Activated CD8-positive, alpha-beta memory T cell treated with anti-CD3 and anti-CD28 coated beads, Interleukin-2, amount 50 U/mL, for 4 hours (primary cell): ENCODE measurements around the gene GABRB3.

Source experiments
- DNase-seq: peaks from one replicate; pipeline ENCODE4 v3.0.0-alpha.2; 2020

The GABRB3 gene

DNA sequence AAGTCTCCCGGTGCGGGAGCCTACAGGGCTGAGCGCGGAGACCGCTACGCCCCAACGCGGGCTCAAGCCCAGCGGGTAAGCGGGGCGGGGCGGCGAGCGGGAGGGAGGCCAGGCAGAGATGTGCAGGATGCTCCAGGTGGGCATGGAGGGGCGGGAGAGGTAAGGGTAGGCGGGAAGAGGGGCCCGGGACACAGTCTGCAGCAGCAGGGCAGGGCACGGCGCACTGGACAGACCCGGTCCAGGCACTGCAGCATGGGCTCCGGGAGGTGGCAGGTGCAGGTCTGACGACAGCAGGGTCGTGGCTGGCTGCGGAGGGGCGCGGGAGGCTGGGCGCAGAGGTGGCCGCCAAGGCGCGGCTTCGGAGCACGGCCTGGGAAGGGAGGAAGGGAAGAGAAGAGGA lies 102.8 kb downstream of the GABRB3 start:
- no peak for DNase-seq

DNA sequence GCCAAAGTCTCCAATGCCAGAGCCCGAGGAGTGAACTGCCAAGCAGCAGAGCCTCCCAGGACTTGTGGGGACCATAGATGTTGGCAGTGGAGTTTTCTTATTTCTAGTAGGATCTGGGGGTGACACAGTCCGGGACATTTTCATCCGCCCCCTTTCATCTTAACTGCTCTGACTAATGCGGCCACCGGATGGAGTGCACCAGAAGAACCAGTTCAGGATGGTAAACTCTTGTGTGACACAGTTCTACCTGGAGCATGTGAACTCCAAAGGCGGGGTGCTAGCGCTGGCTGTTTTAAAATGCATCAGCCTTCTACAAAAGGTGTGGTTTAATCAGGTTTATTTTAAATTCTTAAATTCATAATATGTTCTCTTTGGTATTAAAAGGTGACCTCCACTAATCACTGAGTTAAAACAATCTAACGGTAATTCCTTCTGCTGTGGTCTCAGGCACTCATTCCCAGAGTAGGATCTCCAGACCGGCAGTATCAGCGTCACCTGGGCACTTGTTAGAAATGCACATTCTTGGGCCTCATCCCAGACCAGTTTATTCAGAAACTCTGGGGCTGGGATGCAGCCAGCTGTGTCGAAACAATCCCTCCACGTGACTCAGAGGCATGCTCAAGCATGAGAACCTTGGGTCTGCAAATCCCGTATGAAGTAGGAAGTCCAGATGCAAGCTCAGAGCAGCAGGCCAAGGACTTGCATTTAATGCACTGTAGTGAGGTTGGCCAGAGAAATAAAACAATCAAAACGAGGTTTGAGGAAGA lies 105.5 kb downstream of the GABRB3 start:
- no peak for DNase-seq

DNA sequence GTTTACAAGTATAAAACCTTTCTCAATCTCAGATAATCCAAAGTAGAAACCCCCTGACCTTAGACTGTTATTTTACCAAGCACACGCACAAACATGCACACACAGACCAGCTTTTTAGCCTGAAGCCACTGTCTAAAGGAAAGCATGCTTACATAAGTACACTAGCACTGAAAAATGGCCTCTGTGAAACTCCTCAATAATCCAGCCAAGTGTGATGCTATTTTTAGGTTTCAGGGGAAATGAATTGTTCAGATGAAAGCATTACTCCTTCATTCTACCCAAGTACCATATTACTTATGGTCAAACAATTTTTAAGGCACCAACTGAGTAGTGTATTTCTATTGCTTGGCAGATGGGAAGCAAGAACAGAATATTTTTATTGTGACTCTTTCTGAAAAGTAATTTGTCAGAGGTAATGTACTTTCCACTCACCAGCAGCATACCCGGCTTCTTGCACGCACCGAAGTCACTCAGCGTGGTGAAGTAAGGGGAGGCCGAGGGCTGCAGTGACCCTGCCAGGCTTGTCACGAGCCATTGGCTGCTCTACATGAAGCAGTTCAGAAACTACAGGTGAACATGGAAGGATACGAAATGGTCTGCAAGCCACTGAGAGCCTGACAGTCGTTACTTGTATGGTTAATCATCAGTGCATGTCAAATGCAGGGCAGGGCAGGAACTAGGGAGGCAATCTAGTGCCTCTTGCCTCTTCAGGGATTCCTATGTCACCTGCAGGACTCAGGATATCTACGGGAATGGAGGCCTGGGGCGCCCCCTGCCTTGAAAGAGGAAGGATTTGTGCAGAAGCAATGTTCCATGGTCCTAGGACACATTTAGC lies 106.7 kb downstream of the GABRB3 start:
- no peak for DNase-seq

DNA sequence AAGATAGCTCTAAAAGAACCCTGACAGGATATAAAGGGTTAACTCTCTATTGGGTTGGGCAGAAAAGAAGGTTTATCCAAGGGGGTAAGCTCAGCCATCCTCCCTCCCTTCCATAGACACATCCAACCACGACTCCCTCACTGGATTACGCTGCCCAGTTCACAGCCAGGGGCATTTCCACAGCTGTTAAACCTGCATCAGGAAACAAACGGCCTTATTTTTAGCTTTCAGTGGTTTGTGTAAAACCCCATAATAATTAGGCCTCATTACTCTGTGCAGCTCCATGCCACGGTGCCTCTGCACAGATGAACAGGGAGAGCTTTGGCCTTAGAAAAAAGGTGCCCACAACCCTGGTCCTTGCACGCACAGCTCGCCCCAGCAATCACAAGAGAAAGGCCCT lies 110.6 kb downstream of the GABRB3 start:
- DNase-seq = no peak

DNA sequence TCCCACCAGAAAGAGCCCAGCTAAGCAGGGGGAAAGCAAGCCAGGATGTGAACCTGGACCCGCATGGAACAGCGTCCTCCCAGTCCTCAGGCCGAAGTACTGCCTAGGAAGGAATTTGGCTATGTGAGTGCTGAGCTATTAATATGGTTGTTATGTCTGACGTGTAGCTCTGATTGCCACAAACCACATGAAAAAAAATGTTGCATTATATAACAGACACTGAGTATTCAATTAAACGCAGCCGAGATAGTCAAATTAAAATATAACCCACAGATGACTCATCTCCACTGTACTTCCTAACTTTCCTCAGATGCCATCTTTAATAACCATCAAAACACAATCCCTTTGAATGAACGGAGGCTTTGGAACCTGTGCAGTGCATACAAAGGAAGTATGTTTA lies 111.1 kb downstream of the GABRB3 start:
- DNase-seq = no peak

DNA sequence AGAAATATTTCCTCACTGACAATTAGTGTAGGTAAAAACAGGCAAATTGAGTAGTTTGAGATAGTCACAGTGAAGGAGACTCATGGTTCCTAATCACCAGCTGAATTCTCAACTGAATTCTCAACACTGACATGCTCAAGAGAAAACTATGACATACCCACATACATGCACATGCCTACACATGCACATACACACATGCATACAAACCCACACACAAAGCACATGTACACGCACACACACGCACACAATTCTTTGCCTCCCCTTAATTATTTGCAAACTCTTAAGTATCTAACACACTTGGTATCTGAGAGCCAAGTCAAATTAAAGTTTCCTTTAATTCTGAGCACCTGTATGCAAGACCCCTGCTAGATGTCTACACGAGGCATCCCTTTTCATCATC lies 111.8 kb downstream of the GABRB3 start:
- DNase-seq = no peak

DNA sequence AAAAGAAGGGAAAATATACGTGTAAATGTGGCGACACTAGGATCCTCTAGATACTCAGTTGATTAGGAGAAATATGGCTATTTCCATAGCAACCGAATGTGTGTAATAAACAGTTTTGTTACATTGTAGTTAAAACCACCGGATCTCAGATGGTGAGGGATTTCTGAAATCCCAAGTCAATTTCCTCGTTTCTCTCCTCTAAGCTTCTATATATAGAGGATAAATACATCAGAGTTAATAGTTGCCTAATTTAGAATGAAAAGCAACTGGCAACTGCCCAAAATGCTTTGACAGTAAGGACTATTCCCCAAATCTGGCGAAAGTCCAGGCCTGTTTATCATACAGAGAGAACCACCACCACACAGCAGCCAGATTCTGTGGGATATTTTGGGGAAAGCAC lies 112.6 kb downstream of the GABRB3 start:
- no peak for DNase-seq

DNA sequence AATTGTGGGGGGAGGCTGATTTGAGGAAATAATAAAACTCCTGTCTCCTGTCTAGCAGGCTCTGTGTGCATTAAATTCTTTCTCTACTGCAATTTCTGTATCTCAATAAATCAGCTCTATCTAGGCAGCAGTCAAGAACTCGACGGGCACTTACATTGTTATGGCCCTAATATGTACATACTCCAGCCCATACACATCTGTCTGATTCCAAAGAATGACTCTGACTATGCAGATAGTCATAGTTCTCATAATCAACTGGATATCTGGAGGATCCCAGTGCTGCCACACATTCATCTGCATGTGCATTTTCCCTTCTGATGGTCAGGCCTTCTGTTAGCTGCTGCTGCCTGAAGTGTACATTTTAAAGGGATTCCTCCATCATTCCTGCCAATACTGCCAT lies 114.6 kb downstream of the GABRB3 start:
- no peak for DNase-seq

DNA sequence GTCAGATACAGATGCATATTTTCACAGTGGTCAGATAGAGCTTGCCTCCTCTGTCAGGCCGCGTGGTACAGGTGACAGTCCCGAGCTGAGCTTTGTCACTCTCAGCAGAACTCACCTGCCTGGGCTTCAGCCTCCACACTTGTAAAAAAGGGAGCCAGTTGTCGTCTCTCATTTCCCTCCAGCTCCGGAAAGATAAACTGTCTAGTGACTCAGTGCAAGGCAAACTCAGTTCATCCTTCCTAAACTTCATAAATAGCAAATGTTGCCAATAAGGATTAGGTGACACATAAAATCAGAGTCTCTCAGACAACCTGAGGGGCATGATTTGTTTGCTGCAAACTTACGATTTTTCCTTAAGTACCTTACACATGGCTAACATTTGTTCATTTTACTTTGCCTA lies 116.8 kb downstream of the GABRB3 start:
- DNase-seq = no peak

DNA sequence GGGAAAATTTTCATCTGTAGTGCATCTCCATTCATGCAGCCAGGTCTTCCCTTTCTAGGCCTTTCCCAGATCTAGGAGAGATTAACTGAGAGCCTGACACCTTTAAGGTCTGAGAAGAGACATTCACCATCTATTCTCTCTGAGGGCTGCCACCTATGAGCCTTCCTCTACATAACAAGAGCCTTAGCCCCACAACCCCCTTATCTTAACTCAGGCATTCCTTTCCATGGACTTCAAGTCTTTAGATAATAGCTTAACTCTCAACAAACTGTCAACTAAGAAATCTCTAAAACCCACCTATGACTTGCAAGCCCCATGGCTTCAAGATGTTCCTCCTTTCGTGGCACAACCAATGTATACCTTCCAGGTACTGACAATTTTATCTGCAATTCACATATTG lies 121.0 kb downstream of the GABRB3 start:
- no peak for DNase-seq

DNA sequence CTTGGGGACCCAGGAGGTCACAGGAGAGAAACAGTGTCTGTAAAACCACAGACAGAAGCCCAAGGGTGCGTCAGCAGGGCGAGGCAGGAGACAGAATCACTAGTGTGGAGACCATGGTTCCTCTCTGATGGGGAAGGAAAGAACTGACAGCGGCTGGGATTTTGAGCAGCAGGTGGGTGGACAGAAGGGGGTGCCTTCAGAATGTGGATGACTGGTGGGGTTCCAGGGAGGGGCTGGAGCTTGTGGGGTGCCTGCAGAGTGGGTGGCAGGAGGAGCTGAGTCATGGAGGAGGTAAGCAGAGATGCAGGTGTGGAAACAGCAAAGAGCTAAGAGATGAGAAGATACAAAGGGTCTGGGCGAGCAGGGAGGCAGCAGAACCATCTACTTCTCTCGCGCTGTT lies 124.2 kb downstream of the GABRB3 start:
- no peak for DNase-seq

DNA sequence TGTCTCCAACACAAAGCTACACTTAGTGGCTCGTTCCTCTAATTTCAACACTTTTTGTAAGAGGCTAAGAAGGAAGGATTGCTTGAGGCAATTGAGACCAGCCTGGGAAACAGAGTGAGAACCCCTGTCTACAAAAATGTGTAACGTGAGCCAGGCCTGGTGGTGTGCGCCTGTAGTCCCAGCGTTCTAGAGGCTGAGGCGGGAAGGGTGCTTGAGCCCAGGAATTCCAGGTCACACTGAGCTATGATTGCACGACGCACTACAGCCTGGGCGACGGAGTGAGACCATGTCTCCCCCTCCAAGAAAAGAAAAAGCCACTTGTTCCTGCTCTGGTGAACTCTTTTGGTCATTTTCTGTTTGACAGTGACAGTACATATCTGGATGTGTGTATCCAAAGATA lies 127.9 kb downstream of the GABRB3 start:
- DNase-seq = no peak

DNA sequence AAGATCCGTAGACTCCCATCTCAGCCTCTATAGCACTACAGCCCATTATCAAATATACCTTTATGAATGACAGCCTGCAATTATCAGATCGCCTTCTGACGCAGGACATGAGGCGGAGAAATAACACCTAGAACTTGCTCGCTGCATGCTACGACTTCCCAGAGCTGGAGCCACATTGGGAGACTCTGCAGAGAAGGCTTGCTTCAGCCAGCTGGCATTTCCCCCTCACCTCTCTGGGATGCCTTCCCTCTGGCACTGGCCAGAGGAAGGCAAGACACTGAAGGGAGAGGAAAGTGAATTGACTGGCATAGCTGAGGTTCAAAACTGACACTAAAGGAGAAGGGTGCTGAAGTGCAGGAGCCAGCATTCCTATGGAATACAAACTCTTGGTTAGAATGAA lies 131.7 kb downstream of the GABRB3 start:
- DNase-seq = no peak

DNA sequence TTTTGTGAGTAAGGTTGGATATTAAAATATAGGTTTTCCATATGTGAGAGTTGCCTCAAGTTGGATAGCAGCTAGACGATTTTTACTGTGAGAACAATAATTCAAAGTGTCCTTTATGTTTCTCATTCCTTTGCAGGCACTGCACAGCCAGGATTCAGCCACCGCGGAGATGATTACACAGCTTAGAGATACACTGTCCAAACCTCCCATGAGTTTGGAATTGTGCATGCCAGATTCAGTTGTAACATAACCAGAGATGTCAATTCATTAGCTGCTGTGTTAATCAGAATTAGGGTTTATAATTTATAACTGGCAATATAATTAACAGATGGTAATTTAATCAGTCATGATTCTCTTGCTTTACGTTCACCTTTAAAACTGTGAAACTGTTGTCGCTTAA lies 132.3 kb downstream of the GABRB3 start:
- DNase-seq = no peak

DNA sequence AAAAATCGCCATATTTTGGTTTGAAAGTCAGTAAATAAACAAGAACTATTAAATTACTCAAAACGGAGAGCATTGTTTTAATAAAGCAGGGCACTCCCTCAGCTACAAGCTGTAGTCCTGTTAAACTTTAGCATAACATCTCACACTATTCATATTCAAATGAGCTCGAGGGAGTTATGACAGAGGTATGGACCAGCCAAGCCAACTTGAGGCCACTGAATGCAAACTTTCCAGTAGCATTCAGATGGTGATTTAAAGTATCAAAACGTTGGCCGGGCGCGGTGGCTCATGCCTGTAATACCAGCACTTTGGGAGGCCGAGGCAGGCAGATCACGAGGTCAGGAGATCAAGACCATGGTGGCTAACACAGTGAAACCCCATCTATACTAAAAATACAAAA lies 132.9 kb downstream of the GABRB3 start:
- no peak for DNase-seq

DNA sequence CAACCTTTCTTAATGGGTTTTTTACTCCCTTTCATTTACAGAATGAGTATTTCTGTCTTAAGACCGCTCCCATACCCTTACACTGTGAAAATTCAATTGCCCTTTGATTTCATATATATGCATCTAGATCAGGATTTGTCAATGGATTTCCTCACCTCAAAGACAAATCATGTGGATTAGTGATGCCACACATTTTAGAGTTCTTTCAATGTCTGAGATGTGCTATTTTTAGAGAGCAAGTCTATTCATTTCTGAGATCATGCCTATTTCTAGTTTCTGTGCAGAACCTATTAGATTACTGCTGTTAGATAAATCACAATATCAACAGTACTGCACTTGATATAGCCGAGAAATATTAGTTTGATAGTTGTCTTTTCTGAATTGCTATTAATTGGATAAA lies 137.3 kb downstream of the GABRB3 start:
- DNase-seq = no peak

DNA sequence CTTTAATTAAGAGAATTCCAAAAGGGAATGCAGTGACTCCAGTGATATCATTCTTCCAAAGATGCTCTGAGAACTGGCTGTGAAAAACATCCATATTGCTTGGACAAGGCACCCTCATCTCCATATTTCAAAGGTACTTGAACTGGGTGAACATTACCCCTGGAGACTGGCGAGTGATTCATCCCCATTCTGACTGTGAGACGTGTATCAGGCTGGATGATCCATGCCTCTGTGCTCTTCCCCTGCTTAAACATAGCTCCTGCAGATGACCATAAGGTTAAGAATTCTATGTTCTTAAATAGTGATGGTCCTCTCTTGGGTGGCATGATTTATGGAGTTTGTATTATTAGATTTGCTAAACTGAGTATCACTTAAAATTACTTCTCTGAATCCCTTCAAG lies 137.8 kb downstream of the GABRB3 start:
- DNase-seq = no peak

DNA sequence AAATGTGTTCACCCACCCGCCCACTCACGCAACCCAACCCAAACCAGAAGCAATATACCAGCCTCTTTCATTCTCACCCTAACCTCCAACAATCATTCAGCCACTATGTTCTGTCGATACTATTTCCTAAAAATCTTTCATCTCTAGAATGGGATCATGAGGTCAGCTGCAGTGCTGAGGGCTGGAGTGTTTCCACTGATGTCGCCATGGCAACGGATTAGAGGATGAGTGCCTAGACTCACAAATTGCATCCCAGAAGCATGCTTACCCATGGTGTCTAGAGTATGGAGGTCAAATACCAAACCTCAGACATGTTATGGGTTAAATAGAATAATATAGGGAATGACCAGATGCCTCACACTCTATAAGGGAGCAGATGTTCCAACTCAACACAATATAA lies 138.5 kb downstream of the GABRB3 start:
- no peak for DNase-seq

DNA sequence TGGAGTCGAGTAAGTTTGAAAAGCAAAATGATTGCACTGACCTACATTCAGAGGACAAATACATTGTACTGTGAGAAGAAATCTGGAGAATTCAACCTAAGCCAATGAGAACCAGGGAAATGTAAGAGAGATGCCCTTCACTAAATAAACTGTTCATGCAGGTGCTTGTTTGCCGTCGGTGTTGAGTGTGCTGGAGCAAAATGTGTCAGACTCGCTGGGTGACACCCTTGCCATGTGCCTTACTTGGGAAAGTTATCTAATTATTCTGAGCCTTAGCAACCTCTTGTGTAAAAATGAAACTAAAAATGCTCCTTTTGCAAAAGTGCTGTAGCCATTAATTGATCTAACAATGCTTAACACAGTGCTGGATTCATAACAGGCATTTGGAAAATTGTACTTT lies 140.4 kb downstream of the GABRB3 start:
- no peak for DNase-seq

DNA sequence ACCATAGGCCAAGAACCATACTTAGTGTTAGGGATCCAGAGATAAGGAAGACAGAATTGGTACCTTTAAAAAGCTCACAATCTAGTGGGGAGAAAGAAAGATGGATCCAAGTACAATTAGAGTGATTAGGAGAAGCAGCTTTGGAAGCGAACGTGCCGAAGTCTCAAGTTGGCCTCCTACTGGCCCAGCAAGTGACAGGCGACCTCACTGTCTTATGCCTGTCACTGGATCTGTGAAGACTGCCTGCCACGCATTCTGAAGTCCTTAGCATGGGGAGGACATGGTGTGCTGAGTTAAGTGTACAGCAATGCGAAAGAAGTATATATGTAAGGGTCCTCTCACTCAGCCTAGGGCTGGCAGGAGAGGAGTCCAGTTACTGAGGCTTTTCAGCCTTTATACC lies 141.0 kb downstream of the GABRB3 start:
- no peak for DNase-seq

DNA sequence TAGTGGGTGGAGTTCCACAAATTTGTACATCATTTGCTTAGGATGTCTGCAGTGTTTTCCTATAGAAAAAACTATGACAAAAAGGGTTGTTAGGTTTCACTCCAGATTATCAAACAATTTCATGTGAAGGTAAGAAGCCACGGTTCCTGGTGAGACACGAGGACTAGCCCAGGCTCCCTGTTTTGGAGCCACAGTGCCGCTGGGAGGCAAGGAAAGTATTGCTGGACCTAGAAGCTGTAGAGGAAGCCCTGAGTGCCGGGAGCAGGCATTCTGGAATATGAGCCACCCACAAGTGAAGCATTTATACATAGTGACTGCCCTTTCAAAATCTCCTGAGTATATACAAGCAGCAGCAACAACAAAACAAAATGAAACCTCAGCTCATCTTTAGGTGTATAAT lies 142.0 kb downstream of the GABRB3 start:
- DNase-seq = no peak

DNA sequence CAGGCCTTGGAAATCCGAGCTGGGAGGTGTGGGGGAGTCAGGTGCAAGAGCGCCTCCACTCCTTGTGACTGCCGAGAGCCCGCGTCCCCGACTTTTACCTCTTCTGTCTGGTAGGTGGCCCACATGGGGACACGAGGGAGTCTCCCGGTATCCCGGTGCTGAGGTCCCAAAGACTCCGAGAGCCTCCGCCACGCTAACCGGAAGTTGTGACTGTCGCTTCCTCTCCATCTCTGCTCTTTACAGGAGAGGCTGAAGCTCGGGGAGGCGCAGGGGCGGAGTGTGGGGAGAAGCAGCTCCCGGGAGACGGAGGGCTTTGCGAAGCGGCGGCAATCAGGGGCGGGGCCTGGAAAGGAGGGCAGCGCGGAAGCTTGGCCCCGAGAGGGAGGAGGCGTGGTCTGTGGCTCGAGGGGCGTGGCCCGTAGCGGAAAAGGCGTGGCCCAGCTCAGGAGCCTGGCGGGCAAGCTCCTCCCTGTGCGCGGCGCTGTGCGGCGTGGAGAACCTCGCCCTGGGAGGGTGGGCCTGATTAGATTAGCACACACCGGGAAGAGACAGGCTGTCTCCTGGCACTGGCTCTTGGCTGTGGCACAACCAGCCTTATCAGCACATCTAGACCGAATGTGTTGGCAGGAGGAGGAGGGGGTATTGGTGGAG lies 143.9 kb downstream of the GABRB3 start:
- DNase-seq = no peak

DNA sequence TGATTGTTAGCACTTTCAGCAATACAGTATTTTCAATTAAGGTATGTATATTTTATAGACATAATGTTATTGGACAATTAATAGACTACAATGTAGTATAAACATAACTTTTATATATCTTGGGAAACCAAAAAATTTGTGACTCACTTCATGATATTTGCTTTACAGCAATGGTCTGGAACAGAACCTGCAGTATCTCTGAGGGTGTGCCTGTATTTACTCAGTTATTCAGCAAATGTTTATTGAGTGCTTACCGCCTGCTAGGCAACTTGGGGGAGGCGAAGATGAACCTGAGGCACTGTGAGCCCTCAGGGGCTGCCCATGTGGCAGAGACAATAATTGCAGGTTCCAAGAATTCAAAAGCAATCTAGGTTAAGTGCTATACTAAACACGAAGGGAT lies 144.8 kb downstream of the GABRB3 start:
- no peak for DNase-seq

DNA sequence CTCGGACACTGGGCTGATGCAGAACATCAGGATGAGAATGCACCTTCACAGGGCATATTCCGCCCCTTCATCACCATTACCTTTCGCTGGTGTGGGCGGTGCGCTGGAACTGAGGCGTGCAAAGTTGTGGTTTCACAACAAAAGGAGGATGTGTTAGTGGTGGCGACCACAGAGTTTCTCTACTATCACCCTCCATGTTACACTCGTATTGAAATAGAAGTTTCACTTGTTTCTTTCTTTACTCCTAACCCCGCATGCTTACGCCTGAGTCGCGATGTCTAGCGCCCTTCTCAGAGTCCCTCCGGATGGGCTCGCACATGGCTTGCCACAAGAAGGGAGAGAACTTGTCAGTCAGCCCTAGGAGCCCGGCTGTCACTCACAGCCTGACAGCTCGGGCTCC lies 148.7 kb downstream of the GABRB3 start:
- no peak for DNase-seq
